CD4-positive, alpha-beta T cell (primary cell): ENCODE measurements around the gene UHRF1. TPM values are rescaled to one million over a fixed set of nuclear protein-coding genes. Genes with fewer than 3 reads are reported as not detected.
A peak's percentile ranks its signal among the peaks of the same experiment; 100 is the strongest.

Experiments used
- ATAC-seq: fragments of 200-7000 bp; cut with Tn5 transposase; one replicate; pipeline ENCODE4 v1.10.0; 2022; ENCODE audit warnings: mild to moderate bottlenecking; ENCODE audit not compliant: poor library complexity
- CTCF ChIA-PET: fragments of 350-600 bp; sonication (Branson Sonifier 250); formaldehyde crosslinking; loops from one replicate; lab custom pipeline; 2021; ENCODE audit warnings: antibody characterized with exemption, inconsistent platforms; lab: Charles Lee
- POLR2A ChIA-PET: fragments of 350-600 bp; sonication (Branson Sonifier 250); formaldehyde crosslinking; loops from one replicate; lab custom pipeline; 2021; ENCODE audit warnings: antibody characterized with exemption, inconsistent platforms; lab: Charles Lee
- DNase-seq, 14 experiments: peaks; one replicate each; pipeline ENCODE4 v3.0.0-alpha.2; 2013 to 2020; ENCODE audit warnings: mixed read lengths in 2 of 14
- H3K27ac ChIP-seq, 2 donors: one replicate each; pipeline versions ENCODE4 v1.5.1 to v1.7.0; 2013; ENCODE audit warnings: low read length in 2 of 2, low read depth in 1 of 2, mild to moderate bottlenecking in 1 of 2
- H3K27me3 ChIP-seq, 2 experiments: 1 replicate in 1 of 2; 2 replicates in 1 of 2; pipeline versions ENCODE4 v1.6.1 to v1.7.0; 2013; ENCODE audit warnings: low read length in 2 of 2, control low read depth in 1 of 2, mild to moderate bottlenecking in 1 of 2, moderate library complexity in 1 of 2; ENCODE audit not compliant: insufficient read depth in 2 of 2, control insufficient read depth in 1 of 2
- H3K36me3 ChIP-seq: one replicate; pipeline ENCODE4 v1.6.1; 2013; ENCODE audit warnings: low read length, control low read depth; ENCODE audit not compliant: insufficient read depth
- H3K4me1 ChIP-seq: one replicate; pipeline ENCODE4 v1.6.1; 2013; ENCODE audit warnings: low read length, control low read depth; ENCODE audit not compliant: insufficient read depth
- H3K4me3 ChIP-seq: one replicate; pipeline ENCODE4 v1.5.1; 2013; ENCODE audit warnings: mild to moderate bottlenecking, low read length, moderate library complexity
- H3K9me3 ChIP-seq, 2 experiments: 1 replicate in 1 of 2; 2 replicates in 1 of 2; pipeline versions ENCODE4 v1.6.1 to v1.7.0; 2013; ENCODE audit warnings: low read length in 2 of 2, mild to moderate bottlenecking in 2 of 2, control low read depth in 1 of 2, moderate library complexity in 1 of 2; ENCODE audit not compliant: control insufficient read depth in 1 of 2, insufficient read depth in 1 of 2
- H3K27ac Mint-ChIP-seq: one replicate; pipeline ENCODE4 v1.8.0; 2020; ENCODE audit warnings: mixed read lengths
- H3K27me3 Mint-ChIP-seq: one replicate; pipeline ENCODE4 v1.8.0; 2021; ENCODE audit warnings: mixed read lengths
- H3K36me3 Mint-ChIP-seq: one replicate; pipeline ENCODE4 v1.8.0; 2021; ENCODE audit warnings: low read depth, mixed read lengths
- H3K4me1 Mint-ChIP-seq: one replicate; pipeline ENCODE4 v1.8.0; 2021; ENCODE audit warnings: low read depth, mixed read lengths
- H3K4me3 Mint-ChIP-seq: one replicate; pipeline ENCODE4 v1.8.0; 2020; ENCODE audit warnings: mild to moderate bottlenecking, mixed read lengths
- H3K9me3 Mint-ChIP-seq: one replicate; pipeline ENCODE4 v1.8.0; 2020; ENCODE audit warnings: mixed read lengths
- CTCF ChIP-seq: fragments of 200-600 bp; IDR thresholded peaks from one replicate; pipeline ENCODE4 v1.8.0; 2022; ENCODE audit warnings: antibody characterized with exemption, mild to moderate bottlenecking
- intact Hi-C, 2 experiments: fragments of 100-400 bp; cut with DNase I in 1 of 2; cut with micrococcal nuclease in 1 of 2; formaldehyde crosslinking; loops; one replicate each; pipeline versions ENCODE4 v1.15.1 to v1.9.0; 2023 to 2025; cut with DNase I, micrococcal nuclease
- total RNA-seq, 174 experiments: library from RNA in 2 of 174; stranded (reverse) in 2 of 174; gene quantifications; one replicate each; pipeline ENCODE4 v1.2.3 and lab custom pipeline; 2021 to 2026

Gene UHRF1
- total RNA-seq, 2 experiments from 2014 or later: 0.16 to 0.20 TPM

GRCh38 chr19:4868286-4868834, 40.9 kb upstream of the UHRF1 start:
- peaks cover 12% of the 10 kb centered on the region for H3K4me1 Mint-ChIP-seq
- intact Hi-C loops: loop anchor here in 1 of 2 experiments (5.0 kb wide), 1 partner anchor 99 kb away; the partner anchor contains the start of gene KDM4B
- H3K27ac Mint-ChIP-seq: no peak overlapping the region
- H3K9me3 Mint-ChIP-seq: no peaks in the 10 kb centered on the region
- Histone ChIP-seq H3K27me3 (no peaks in the 10 kb centered on the region), H3K4me3 (peak overlapping the region; percentile 89), H3K36me3 (no peaks in the 10 kb centered on the region), H3K27ac (no peak overlapping the region), H3K9me3 (no peaks in the 10 kb centered on the region), H3K4me1 (peaks cover 28% of the 10 kb centered on the region)
- ATAC-seq: no peak
- H3K4me3 Mint-ChIP-seq: peak overlapping the region; percentile 88
- ChIA-PET POLR2A (interaction anchor here (2.6 to 3.1 kb wide), 3 partner anchors 43 to 49 kb away, joined by 11 to 24 read pairs (median 22); no protein-coding TSS in a partner anchor), CTCF (interaction anchor here (1.0 to 2.3 kb wide), 3 partner anchors 43 to 58 kb away, joined by 4 to 18 read pairs (median 4); no protein-coding TSS in a partner anchor)
- DNase-seq: peak in 1 of 14 experiments; percentile 33
- H3K27me3 Mint-ChIP-seq: peaks cover 4% of the 10 kb centered on the region
- H3K36me3 Mint-ChIP-seq: no peaks in the 10 kb centered on the region
- no peak for TF ChIP-seq CTCF

GRCh38 chr19:4870025-4870700, 39.1 kb upstream of the UHRF1 start:
- peak in 3 of 14 experiments; percentile 21 to 69 (median 57) for DNase-seq
- Histone ChIP-seq H3K4me3 (no peak overlapping the region), H3K9me3 (no peaks in the 10 kb centered on the region), H3K27me3 (no peaks in the 10 kb centered on the region), H3K4me1 (peaks cover 28% of the 10 kb centered on the region), H3K36me3 (no peaks in the 10 kb centered on the region), H3K27ac (no peak overlapping the region)
- Mint-ChIP-seq H3K4me3 (no peak overlapping the region), H3K36me3 (no peaks in the 10 kb centered on the region), H3K4me1 (peaks cover 12% of the 10 kb centered on the region), H3K27ac (no peak overlapping the region), H3K27me3 (peaks cover 11% of the 10 kb centered on the region), H3K9me3 (no peaks in the 10 kb centered on the region)
- intact Hi-C loops: no loop called here
- POLR2A ChIA-PET: no interaction called here
- no peak for TF ChIP-seq CTCF
- ATAC-seq: no peak
- CTCF ChIA-PET: interaction anchor here (0.9 to 4.7 kb wide), 2 partner anchors 44 to 61 kb away, joined by 4 to 60 read pairs; no protein-coding TSS in a partner anchor

DNA sequence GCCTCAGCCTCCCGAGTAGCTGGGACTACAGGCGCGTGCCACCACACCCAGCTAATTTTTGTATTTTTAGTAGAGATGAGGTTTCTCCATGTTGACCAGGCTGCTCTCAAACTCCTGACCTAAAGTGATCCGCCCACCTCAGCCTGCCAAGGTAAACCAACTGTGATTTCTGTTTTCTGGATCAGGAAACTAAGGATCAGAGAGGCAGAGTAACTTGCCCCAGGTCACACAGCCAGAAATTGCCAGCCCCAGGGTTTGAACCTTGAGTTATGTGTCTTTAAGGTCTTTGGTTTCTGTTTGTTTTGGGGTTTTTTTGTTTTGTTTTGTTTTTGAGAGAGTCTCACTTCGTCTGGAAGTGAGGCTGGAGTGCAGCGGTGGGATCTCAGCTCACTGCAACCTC, 37.6 kb upstream of the UHRF1 start:
- Histone ChIP-seq H3K4me3 (no peak overlapping the region), H3K36me3 (no peaks in the 10 kb centered on the region), H3K9me3 (no peaks in the 10 kb centered on the region), H3K27ac (no peak overlapping the region), H3K4me1 (peaks cover 23% of the 10 kb centered on the region), H3K27me3 (no peaks in the 10 kb centered on the region)
- Mint-ChIP-seq H3K27me3 (peaks cover 11% of the 10 kb centered on the region), H3K4me1 (peaks cover 6% of the 10 kb centered on the region), H3K4me3 (no peak overlapping the region), H3K36me3 (no peaks in the 10 kb centered on the region), H3K9me3 (no peaks in the 10 kb centered on the region), H3K27ac (no peak overlapping the region)
- intact Hi-C loops: loop anchor here (1.0 kb wide), 2 partner anchors 40 to 160 kb away; no protein-coding TSS in a partner anchor
- ChIA-PET CTCF (interaction anchor here (1.3 to 4.7 kb wide), 4 partner anchors 12 to 160 kb away, joined by 3 to 60 read pairs (median 12); no protein-coding TSS in a partner anchor), POLR2A (no interaction called here)
- ATAC-seq: no peak
- DNase-seq: no peak
- TF ChIP-seq CTCF: no peak
